Sigmoid colon (tissue), 7 donors: ENCODE results near the gene PIK3CB. TPM values are rescaled to one million over a fixed set of nuclear protein-coding genes. Genes with fewer than 3 reads are reported as not detected.
"Not testable (repeated sequence)": the region's sequence is repeated elsewhere in the genome, so short reads cannot be mapped to it uniquely, and the experiment has no call there.

Experiments used
- DNase-seq: peaks from one replicate; pipeline ENCODE4 v3.0.0-alpha.2; 2019
- H3K27ac ChIP-seq, 4 donors: fragments of 200-600 bp; sonication (generic); one replicate each; pipeline ENCODE4 v1.5.1; 2016 to 2019; ENCODE audit warnings: mild to moderate bottlenecking in 1 of 4
- H3K27me3 ChIP-seq, 3 donors: fragments of 200-600 bp; sonication (generic); one replicate each; pipeline ENCODE4 v1.5.1; 2019; ENCODE audit warnings: mild to moderate bottlenecking in 1 of 3
- H3K36me3 ChIP-seq, 4 donors: fragments of 200-600 bp; sonication (generic); one replicate each; pipeline ENCODE4 v1.5.1; 2016 to 2019
- H3K4me1 ChIP-seq, 4 donors: fragments of 200-600 bp; sonication (generic); one replicate each; pipeline ENCODE4 v1.5.1; 2017 to 2019
- H3K4me3 ChIP-seq, 4 donors: fragments of 200-600 bp; sonication (generic); one replicate each; pipeline ENCODE4 v1.5.1; 2017 to 2019; ENCODE audit warnings: mild to moderate bottlenecking in 2 of 4, moderate library complexity in 1 of 4
- H3K9me3 ChIP-seq, 4 donors: fragments of 200-600 bp in 3 of 4; sonication (generic) in 3 of 4; one replicate each; pipeline versions ENCODE4 v1.5.1 to v1.6.1; 2013 to 2019
- POLR2AphosphoS5 ChIP-seq, 4 donors: sonication (generic); formaldehyde crosslinking; IDR thresholded peaks; one replicate each; pipeline ENCODE4 v1.6.1; 2017; ENCODE audit warnings: antibody characterized with exemption in 4 of 4
- WGBS, 2 donors: extraction: QIAGEN DNeasy Blood & Tissue Kit; methylation state at CpG; one replicate each; pipeline ENCODE4 v1.1.7; 2013; 5-methylcytosine and 5-hydroxymethylcytosine counted together
- intact Hi-C: fragments of 100-400 bp; cut with DNase I; formaldehyde crosslinking; loops from one replicate; pipeline ENCODE4 v1.15.1; 2023
- polyA plus RNA-seq, 3 donors: library from polyadenylated mRNA; stranded (reverse); fragments of 200-250 nt; gene quantifications; one replicate each; pipeline ENCODE4 v1.2.3, GENCODE V29; 2013
- total RNA-seq, 4 donors: library from RNA; depleted of rRNA; stranded (reverse); fragments of >200 nt; gene quantifications; one replicate each; pipeline ENCODE4 v1.1.0, GENCODE V29; 2016
- TF ChIP-seq, protein P1 (sequence below), 4 experiments: fragments of 450-650 bp in 3 of 4; fragments of 200-600 bp in 1 of 4; IDR thresholded peaks; one replicate each; pipeline ENCODE4 v1.5.1; 2016 to 2019; ENCODE audit warnings: antibody characterized with exemption in 4 of 4, mild to moderate bottlenecking in 3 of 4, moderate library complexity in 2 of 4
- donor health status: healthy with polysubstance abuse.
- donor health status: Bipolar disorder and iron deficiency.
- donor health status: healthy.

The PIK3CB gene
- total and polyA plus RNA-seq, 7 donors, result 17.4 to 29.5 (median 22.0) TPM

DNA sequence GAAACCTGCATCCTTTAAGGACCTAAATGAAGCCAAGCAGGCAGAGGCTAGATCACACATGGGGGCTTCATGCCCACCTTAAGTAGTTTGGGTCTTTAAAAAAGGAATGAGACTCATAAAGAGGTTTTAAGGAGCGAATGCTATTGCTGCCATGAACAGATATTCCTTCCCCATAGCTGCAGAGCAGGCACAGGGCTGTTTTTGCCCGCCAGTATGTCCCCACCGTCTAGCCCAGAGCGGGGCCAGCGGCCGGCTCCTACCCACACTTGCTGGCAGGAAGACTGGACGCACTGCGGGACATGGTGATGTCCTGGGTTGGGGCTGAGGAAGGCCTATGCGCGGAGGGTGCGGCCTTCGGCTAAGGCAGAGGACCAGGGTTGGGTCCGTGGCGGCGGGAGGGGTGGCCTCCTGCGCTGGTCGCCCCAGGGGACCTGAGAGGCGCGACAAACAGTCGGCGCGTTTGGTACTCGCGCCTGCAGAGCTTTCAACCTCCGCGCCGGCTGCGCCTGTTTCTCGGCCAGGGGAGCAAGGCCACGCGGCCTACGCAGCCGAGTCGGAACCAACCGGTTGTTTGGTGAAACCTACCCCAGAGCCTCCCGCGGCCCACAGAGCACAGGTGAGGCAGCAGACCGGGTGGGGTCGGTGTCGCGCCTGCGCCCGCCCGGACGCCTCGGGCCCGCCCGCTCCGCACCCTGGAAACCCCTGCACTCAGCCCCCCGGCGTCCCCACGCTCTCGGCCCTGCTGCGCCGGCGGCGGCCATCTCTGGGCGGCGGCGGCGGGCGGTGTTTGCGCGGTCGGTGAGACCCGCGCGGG, 226.2 kb downstream of the PIK3CB start, which contains the start of gene FAIM:
Gene FAIM, plus strand, starts transcription at position 450 of the 814 bp plus-strand sequence. CDS start 10,956 bp downstream, outside the sequence.
- H3K9me3 ChIP-seq, result no peaks in the 10 kb centered on the region
- no peaks in the 10 kb centered on the region for H3K27me3 ChIP-seq
- WGBS, 2 donors, result 2 to 3% methylated on average over 68 of the region's 68 CpGs
- intact Hi-C loops, result loop anchor here (2.0 kb wide), 3 partner anchors 14 to 260 kb away; partner anchors contain the start of genes CEP70, MRAS and PIK3CB
- peak within 1 kb of the TSS; percentile 47 to 91 (median 74) for H3K4me3 ChIP-seq
- peak within 1 kb of the TSS; percentile 93 to 99 (median 96) for H3K27ac ChIP-seq
- H3K4me1 ChIP-seq, result peaks cover 0 to 14% (median 12%) of the 10 kb centered on the region in 4 donors
- no peaks in the 10 kb centered on the region for H3K36me3 ChIP-seq
- peak in 3 of 4 donors; percentile 7 to 49 (median 37) for TF ChIP-seq POLR2AphosphoS5 (IDR thresholded peaks at IDR 0.05)
- TF ChIP-seq, protein P1, sequence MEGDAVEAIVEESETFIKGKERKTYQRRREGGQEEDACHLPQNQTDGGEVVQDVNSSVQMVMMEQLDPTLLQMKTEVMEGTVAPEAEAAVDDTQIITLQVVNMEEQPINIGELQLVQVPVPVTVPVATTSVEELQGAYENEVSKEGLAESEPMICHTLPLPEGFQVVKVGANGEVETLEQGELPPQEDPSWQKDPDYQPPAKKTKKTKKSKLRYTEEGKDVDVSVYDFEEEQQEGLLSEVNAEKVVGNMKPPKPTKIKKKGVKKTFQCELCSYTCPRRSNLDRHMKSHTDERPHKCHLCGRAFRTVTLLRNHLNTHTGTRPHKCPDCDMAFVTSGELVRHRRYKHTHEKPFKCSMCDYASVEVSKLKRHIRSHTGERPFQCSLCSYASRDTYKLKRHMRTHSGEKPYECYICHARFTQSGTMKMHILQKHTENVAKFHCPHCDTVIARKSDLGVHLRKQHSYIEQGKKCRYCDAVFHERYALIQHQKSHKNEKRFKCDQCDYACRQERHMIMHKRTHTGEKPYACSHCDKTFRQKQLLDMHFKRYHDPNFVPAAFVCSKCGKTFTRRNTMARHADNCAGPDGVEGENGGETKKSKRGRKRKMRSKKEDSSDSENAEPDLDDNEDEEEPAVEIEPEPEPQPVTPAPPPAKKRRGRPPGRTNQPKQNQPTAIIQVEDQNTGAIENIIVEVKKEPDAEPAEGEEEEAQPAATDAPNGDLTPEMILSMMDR (IDR thresholded peaks at IDR 0.05), result no peak
- peak; percentile 85 for DNase-seq

DNA sequence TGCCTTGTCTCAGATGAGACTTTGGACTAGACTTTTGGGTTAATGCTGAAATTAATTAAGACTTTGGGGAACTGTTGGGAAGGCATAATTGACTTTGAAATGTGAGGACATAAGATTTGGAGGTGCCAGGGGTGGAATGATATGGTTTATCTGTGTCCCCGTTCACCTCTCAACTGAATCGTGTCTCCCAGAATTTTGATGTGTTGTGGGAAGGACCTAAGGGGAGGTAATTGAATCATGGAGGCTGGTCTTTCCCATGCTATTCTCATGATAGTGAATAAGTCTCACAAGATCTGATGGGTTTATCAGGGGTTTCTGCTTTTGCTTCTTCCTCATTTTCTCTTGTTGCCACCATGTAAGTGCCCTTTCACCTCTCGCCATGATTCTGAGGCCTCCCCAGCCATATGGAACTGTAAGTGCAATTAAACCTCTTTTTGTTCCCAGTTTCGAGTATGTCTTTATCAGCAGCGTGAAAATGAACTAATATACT, 230.6 kb downstream of the PIK3CB start:
- H3K27me3 ChIP-seq, H3K36me3 ChIP-seq, intact Hi-C loops, H3K27ac ChIP-seq, H3K9me3 ChIP-seq, DNase-seq, H3K4me3 ChIP-seq, H3K4me1 ChIP-seq: not testable (repeated sequence)
- WGBS, 2 donors, result 95 to 96% methylated on average over 5 of the region's 5 CpGs

Other genes with a start within 250 kb of the PIK3CB start
- gene CEP70, start 240.7 kb downstream of the PIK3CB start, total RNA-seq, result 10 to 100 TPM; 42.6 to 77.2 (median 66.8) TPM
- 10 to 100 TPM; 12.0 to 16.2 (median 15.0) TPM for gene CEP70, start 240.7 kb downstream of the PIK3CB start, polyA plus RNA-seq
- gene FAIM, start 226.2 kb downstream of the PIK3CB start, total RNA-seq, result 10 to 100 TPM in 2 of 4 donors, 1 to 10 TPM in 2; 6.6 to 15.3 (median 10.1) TPM
- 10 to 100 TPM in 1 of 3 donors, 1 to 10 TPM in 2; 5.3 to 11.6 (median 7.2) TPM for gene FAIM, start 226.2 kb downstream of the PIK3CB start, polyA plus RNA-seq
- not detected for gene FOXL2, start 112.2 kb upstream of the PIK3CB start, total RNA-seq
- gene FOXL2, start 112.2 kb upstream of the PIK3CB start, polyA plus RNA-seq, result not detected
- not detected for gene FOXL2NB, start 112.3 kb upstream of the PIK3CB start, total RNA-seq
- gene FOXL2NB, start 112.3 kb upstream of the PIK3CB start, polyA plus RNA-seq, result under 1 TPM in 1 of 3 donors, not detected in 2; under 0.01 TPM
- not detected for gene PRR23A, start 171.3 kb upstream of the PIK3CB start, total RNA-seq
- gene PRR23A, start 171.3 kb upstream of the PIK3CB start, polyA plus RNA-seq, result not detected
- gene PRR23B, start 186.0 kb upstream of the PIK3CB start, total RNA-seq, result not detected
- not detected for gene PRR23B, start 186.0 kb upstream of the PIK3CB start, polyA plus RNA-seq
- gene PRR23C, start 210.0 kb upstream of the PIK3CB start, total RNA-seq, result not detected
- not detected for gene PRR23C, start 210.0 kb upstream of the PIK3CB start, polyA plus RNA-seq